Right renal pelvis (tissue), 4 donors: ENCODE measurements around the gene LSG1. TPM values are rescaled to one million over a fixed set of nuclear protein-coding genes. Genes with fewer than 3 reads are reported as not detected.

Experiments
- DNase-seq, 4 donors: peaks; one replicate each; pipeline ENCODE4 v3.0.0-alpha.2; 2013; ENCODE audit warnings: low read depth in 4 of 4, low spot score in 3 of 4, missing footprints in 1 of 4
- polyA plus RNA-seq, 4 donors: library from polyadenylated mRNA; unstranded; fragments of 120-200 nt; gene quantifications; one replicate each; pipeline ENCODE4 v1.2.1, GENCODE V29; 2013; ENCODE audit not compliant: insufficient read length in 4 of 4

Gene LSG1
- polyA plus RNA-seq, 4 donors, result 33.5 to 37.1 (median 35.6) TPM

- no peak for DNase-seq
Observed at GRCh38 chr3:194687638-194688199, 15.7 kb upstream of the LSG1 start.

- no peak for DNase-seq
Observed at GRCh38 chr3:194686816-194687637, 15.0 kb upstream of the LSG1 start.

GRCh38 chr3:194686414-194686815 is 14.4 kb upstream of the LSG1 start:
- no peak for DNase-seq

GRCh38 chr3:194685718-194686413 is 13.9 kb upstream of the LSG1 start, which contains the start of gene FAM43A:
Gene FAM43A, plus strand, starts transcription at chr3:194685883. Its CDS starts 944 bp downstream, at chr3:194686827.
- DNase-seq, result peak in 2 of 4 donors; percentile 79 to 86

- no peak for DNase-seq
Observed at GRCh38 chr3:194685065-194685717, 13.2 kb upstream of the LSG1 start.

DNA sequence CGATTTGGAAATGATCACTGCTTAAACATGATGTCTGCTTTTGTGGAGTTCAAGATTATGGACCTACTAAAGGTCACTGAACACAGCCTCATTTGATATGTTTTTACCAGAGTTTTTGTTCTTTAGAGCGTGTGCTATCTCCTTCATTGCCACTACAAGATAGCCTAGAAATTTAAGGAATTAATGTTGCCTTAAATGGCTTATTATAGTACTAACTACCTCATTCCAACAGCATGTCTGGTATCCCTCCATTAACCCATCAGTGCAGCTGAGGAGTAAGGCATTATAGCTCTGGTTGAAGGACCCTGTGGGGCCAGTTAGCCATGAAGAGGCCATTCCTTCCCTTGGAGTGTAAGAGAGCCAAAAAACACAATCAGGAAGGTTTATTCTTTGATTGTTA is 11.4 kb upstream of the LSG1 start:
- DNase-seq, result no peak

DNA sequence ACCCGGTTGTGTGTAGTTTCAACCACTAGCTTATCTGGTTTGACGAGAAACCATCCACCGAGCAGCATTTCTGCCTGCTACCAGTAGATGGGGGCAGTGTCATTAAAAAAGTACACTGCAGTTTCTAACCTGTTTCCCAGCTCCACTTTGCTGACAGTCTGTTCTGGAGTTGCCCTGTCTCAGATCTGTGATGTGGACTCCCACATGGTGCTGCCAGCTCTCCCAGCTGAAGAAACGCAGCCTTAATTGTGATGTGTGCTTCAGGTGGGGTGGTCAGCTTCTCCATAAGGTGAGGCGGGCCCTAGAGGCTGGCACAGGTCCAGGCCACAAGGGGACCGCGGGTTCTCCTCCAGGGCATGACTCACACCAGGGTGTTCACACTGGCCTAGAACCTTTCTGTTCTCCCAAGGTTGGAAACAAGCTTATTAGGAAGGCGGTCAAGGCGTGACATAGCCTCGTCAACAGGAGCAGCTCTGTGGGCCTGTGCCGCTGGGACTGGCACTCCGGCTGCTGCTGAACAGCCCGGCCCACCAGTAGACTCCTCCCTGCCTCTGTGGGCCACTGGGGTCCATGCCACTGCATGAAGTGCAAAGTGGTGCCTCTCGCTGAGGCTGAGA is 10.8 kb upstream of the LSG1 start:
- no peak for DNase-seq

- no peak for DNase-seq
Observed at GRCh38 chr3:194682189-194682693, 10.2 kb upstream of the LSG1 start.

- no peak for DNase-seq
Observed at GRCh38 chr3:194680888-194681615, 9.1 kb upstream of the LSG1 start.

DNA sequence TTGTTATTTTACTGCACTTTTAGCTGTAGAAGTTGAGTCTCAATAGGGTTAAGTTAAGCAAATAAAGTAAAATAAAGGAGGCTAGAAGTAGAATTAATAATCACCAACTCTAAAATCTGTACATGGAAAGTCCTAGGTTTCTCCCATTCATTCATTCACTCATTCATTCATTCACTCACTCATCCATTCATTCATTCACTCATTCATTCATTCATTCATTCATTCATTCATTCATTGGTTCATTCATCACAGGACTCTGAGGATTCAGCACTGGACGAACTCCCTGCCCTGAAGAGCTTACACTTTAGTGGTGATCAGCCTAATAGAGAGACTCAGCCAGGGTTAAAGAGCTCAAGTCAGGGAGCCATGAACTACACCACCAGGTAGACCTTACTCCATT is 4.5 kb upstream of the LSG1 start:
- no peak for DNase-seq

GRCh38 chr3:194675680-194676079 is 3.7 kb upstream of the LSG1 start:
- DNase-seq, result no peak

DNA sequence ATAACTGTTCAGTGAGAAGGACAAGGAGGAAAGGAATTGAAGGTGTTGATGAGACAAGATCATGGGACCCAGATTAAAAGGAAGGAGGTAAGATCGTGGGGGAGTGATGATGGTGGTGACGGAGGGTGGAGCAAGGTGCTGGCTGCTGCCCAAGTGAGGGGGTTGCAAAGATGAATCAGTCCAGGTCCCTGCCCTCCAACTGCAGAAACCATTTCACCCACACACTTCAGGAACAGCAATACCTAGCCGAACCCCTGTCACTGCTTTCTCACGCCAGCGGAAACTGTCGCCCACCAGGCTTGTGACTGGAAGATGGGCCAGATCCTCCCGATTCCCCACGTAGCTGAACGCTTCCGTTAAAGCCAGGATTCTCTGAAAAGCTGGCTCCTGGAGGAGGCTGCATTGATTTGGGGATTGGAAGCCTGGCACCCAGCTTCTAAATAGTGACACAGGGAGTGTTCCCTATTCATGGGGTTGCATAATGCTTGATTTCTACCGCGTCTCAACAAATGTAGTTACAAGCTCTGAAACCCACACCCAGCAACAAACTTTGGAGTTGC is 3.2 kb upstream of the LSG1 start:
- DNase-seq, result no peak

GRCh38 chr3:194673761-194674160 is 1.8 kb upstream of the LSG1 start:
- no peak for DNase-seq

DNA sequence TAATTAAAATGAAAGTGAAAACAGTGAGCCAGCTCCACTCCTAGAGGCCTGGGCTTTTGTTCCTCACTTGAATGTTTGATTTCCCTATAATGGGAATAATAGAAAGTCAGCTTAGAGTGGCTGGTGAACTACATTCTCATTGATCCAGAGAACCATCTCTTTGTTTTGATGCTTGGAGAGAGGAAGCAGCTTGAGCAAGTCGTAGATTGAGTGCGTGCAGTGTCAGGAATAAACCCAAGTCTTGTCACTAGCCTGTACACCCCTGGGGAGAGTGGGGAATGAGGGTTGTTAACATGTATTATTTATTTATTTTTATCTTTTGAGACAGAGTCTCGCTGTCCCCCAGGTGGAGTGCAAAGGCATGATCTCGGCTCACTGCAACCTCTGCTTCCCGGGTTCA is 885 bp upstream of the LSG1 start:
- no peak for DNase-seq

DNA sequence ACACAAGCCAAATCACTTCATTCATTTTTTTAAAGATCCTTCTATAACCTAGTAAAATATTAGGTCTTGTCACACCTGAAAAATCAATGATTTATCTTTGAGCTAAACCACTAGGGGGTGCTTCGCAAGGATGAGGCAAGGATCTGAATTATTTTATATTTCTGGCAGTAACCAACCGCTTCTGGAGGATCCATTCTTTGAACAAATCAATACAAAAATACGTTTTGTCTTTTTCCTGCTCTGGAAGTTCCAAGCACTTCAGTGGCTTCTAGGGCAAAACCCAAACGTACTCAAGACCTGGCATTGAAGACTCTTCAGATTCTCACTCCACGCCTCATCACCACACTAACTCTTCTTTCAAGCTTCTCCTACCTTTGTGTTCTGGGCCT is 486 bp downstream of the LSG1 start:
- no peak for DNase-seq

DNA sequence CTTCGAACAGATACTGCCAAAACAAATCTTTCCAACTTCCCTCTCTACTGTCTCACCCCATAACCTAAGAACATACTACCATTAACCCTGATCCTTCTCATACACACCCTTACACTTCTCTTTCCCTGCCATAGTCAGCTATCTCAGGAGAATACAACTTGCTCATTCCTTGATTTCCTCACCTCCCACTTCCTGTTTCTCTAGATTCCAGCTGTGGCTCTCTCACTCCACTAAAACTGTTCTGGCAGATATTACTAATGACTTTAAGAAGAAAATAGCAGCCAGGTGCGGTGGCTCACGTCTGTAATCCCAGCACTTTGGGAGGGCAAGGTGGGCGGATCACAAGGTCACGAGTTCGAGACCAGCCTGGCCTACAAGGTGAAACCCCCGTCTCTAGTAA is 4.6 kb downstream of the LSG1 start:
- no peak for DNase-seq

DNA sequence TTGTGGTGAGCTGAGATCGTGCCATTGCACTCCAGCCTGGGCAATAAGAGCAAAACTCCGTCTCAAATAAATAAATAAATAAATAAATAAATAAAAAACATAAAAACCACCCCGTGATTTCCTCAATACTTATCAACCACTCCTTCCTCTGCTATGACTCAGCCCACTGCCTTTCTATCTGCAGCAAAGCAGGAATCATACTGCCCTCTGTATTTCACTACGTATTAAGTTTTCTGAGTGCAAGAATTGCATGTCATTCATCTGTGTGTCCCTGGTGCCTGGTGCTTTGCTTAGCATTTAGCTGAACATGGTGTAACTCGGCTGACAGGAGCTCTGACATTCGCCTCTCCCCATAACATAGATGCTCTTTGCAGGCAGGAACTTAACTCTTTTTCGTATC is 7.1 kb downstream of the LSG1 start:
- no peak for DNase-seq

- DNase-seq, result no peak
Observed at GRCh38 chr3:194661946-194662345, 10.0 kb downstream of the LSG1 start.

DNA sequence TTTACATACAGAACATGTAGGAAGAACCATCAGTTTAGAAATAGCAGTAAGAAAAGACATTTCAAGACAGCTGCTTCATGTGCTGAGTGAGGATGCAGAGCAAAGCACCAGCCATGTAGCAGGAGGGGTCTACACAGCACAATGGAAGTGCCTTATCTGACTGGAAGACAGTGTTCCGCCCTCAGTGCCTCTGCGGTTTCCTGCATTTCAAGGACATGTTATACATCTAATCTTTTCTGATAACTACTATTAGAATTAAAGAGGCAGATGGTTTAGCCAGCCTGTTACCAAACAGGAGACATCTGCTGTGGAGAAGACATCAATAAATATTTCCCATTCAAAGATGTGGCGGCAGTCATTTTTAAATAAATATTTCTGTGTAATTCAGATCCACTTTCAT is 10.6 kb downstream of the LSG1 start:
- no peak for DNase-seq

- no peak for DNase-seq
Observed at GRCh38 chr3:194659778-194660177, 12.2 kb downstream of the LSG1 start.
